Measurements from ENCODE around the gene FRS3. TPM values are rescaled to one million over a fixed set of nuclear protein-coding genes. Genes with fewer than 3 reads are reported as not detected.

The FRS3 gene
- total RNA-seq, 1 experiment from 2014 or later: 5.9 TPM

- Histone ChIP-seq H3K4me1 (ENCODE audit: control insufficient read depth in 1 of 2, insufficient read depth in 2 of 2, low read length in 2 of 2) (peaks cover 4 to 10% of the 10 kb centered on the region in 2 experiments; a peak in 1 of 4 replicates), H2AFZ (ENCODE audit: low read depth, low read length, poor library complexity, severe bottlenecking) (no peak overlapping the region), H3K9me3 (ENCODE audit: control insufficient read depth in 1 of 2, insufficient read depth in 1 of 2, low read depth in 1 of 2, low read length in 2 of 2) (no peaks in the 10 kb centered on the region), H3K4me3 (replicated peaks in 1 of 2; ENCODE audit: low read depth in 1 of 2, low read length in 2 of 2) (no peak overlapping the region), H3K27ac (ENCODE audit: low read depth, low read length) (no peak overlapping the region), H3K79me2 (ENCODE audit: insufficient read depth, low read length) (no peaks in the 10 kb centered on the region), H4K20me1 (ENCODE audit: insufficient read depth) (no peaks in the 10 kb centered on the region), H3K9ac (ENCODE audit: low read length) (no peak overlapping the region), H3K9me2 (ENCODE audit: insufficient read depth) (no peaks in the 10 kb centered on the region), H3K27me3 (ENCODE audit: insufficient read depth, low read length) (no peaks in the 10 kb centered on the region), H3K4me2 (ENCODE audit: low read length) (no peak overlapping the region), H3K36me3 (ENCODE audit: control insufficient read depth in 1 of 2, insufficient read depth in 2 of 2, low read length in 2 of 2) (peaks cover 0 to 5% of the 10 kb centered on the region in 2 experiments; a peak in 2 of 4 replicates)
- no TSS peak for BruUV-seq (replicated peaks)
- CTCF ChIA-PET: interaction anchor here (1.0 to 1.6 kb wide), 2 partner anchors 41 to 70 kb away, joined by 4 to 5 read pairs; no protein-coding TSS in a partner anchor
- intact Hi-C loops (cut with micrococcal nuclease): loop anchor here (10.0 kb wide), 1 partner anchor 171 kb away; no protein-coding TSS in a partner anchor
- no peak for DNase-seq (ENCODE audit: low read depth, low spot score)
- POLR2A ChIA-PET: no interaction called here
- RAD21 ChIA-PET (ENCODE audit: low non-redundant PET in 1 of 2, low total read pairs in 2 of 2, uncharacterized antibody in 2 of 2, unreplicated experiment in 2 of 2): no interaction called here
- TF ChIP-seq SIN3A (IDR thresholded peaks at IDR 0.05; ENCODE audit: low read depth): no peak
- TF ChIP-seq ZFX (IDR thresholded peaks at IDR 0.05): no peak
- TF ChIP-seq YY1 (IDR thresholded peaks at IDR 0.05; ENCODE audit: extremely low read depth, insufficient replicate concordance, low read depth, low read length): no peak
- TF ChIP-seq, protein P1, sequence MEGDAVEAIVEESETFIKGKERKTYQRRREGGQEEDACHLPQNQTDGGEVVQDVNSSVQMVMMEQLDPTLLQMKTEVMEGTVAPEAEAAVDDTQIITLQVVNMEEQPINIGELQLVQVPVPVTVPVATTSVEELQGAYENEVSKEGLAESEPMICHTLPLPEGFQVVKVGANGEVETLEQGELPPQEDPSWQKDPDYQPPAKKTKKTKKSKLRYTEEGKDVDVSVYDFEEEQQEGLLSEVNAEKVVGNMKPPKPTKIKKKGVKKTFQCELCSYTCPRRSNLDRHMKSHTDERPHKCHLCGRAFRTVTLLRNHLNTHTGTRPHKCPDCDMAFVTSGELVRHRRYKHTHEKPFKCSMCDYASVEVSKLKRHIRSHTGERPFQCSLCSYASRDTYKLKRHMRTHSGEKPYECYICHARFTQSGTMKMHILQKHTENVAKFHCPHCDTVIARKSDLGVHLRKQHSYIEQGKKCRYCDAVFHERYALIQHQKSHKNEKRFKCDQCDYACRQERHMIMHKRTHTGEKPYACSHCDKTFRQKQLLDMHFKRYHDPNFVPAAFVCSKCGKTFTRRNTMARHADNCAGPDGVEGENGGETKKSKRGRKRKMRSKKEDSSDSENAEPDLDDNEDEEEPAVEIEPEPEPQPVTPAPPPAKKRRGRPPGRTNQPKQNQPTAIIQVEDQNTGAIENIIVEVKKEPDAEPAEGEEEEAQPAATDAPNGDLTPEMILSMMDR (IDR thresholded peaks at IDR 0.05 in 2 of 3, conservative IDR thresholded peaks at IDR 0.05 in 1 of 3; ENCODE audit: borderline replicate concordance in 1 of 3, insufficient read depth in 1 of 3, low read depth in 2 of 3, low read length in 2 of 3): no peak
- TF ChIP-seq, protein P2, sequence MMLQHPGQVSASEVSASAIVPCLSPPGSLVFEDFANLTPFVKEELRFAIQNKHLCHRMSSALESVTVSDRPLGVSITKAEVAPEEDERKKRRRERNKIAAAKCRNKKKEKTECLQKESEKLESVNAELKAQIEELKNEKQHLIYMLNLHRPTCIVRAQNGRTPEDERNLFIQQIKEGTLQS (IDR thresholded peaks at IDR 0.05): no peak
- TF ChIP-seq, protein P3, sequence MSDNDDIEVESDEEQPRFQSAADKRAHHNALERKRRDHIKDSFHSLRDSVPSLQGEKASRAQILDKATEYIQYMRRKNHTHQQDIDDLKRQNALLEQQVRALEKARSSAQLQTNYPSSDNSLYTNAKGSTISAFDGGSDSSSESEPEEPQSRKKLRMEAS (IDR thresholded peaks at IDR 0.05): no peak
- no peak for TF ChIP-seq SRF (IDR thresholded peaks at IDR 0.05; ENCODE audit: low read depth)
- no peak for TF ChIP-seq JUND (IDR thresholded peaks at IDR 0.05)
- TF ChIP-seq, protein P4, sequence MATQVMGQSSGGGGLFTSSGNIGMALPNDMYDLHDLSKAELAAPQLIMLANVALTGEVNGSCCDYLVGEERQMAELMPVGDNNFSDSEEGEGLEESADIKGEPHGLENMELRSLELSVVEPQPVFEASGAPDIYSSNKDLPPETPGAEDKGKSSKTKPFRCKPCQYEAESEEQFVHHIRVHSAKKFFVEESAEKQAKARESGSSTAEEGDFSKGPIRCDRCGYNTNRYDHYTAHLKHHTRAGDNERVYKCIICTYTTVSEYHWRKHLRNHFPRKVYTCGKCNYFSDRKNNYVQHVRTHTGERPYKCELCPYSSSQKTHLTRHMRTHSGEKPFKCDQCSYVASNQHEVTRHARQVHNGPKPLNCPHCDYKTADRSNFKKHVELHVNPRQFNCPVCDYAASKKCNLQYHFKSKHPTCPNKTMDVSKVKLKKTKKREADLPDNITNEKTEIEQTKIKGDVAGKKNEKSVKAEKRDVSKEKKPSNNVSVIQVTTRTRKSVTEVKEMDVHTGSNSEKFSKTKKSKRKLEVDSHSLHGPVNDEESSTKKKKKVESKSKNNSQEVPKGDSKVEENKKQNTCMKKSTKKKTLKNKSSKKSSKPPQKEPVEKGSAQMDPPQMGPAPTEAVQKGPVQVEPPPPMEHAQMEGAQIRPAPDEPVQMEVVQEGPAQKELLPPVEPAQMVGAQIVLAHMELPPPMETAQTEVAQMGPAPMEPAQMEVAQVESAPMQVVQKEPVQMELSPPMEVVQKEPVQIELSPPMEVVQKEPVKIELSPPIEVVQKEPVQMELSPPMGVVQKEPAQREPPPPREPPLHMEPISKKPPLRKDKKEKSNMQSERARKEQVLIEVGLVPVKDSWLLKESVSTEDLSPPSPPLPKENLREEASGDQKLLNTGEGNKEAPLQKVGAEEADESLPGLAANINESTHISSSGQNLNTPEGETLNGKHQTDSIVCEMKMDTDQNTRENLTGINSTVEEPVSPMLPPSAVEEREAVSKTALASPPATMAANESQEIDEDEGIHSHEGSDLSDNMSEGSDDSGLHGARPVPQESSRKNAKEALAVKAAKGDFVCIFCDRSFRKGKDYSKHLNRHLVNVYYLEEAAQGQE (IDR thresholded peaks at IDR 0.05; ENCODE audit: low read depth): no peak
- TF ChIP-seq POLR2AphosphoS5 (IDR thresholded peaks at IDR 0.05; ENCODE audit: low read depth, low read length): no peak
- no peak for TF ChIP-seq FOSL1 (IDR thresholded peaks at IDR 0.05; ENCODE audit: low read depth)
- TF ChIP-seq SP1 (IDR thresholded peaks at IDR 0.05; ENCODE audit: low read depth): no peak
- TF ChIP-seq EZH2phosphoT487 (IDR thresholded peaks at IDR 0.05; ENCODE audit: borderline replicate concordance): no peak
- no peak for TF ChIP-seq ELF1 (IDR thresholded peaks at IDR 0.05; ENCODE audit: borderline replicate concordance, low read depth)
- TF ChIP-seq TCF7L2 (IDR thresholded peaks at IDR 0.05; ENCODE audit: borderline replicate concordance, extremely low read depth, insufficient read depth, insufficient read length): no peak
- TF ChIP-seq EZH2 (IDR thresholded peaks at IDR 0.05): no peak
- no peak for TF ChIP-seq EGR1 (IDR thresholded peaks at IDR 0.05; ENCODE audit: low read depth)
- no peak for TF ChIP-seq RAD21 (IDR thresholded peaks at IDR 0.05; ENCODE audit: low read depth)
- TF ChIP-seq CEBPB (IDR thresholded peaks at IDR 0.05; ENCODE audit: low read depth): no peak
- no peak for ATAC-seq
These were observed 4.3 kb downstream of the FRS3 start for GRCh38 chr6:41775293-41775882.
